Measurements from ENCODE around the gene ERI3. TPM values are rescaled to one million over a fixed set of nuclear protein-coding genes. Genes with fewer than 3 reads are reported as not detected.

The ERI3 gene
- total RNA-seq, 3 donors from 2014 or later: 35.8 to 49.2 (median 41.1) TPM

GRCh38 chr1:44348061-44348485 lies 7.0 kb downstream of the ERI3 start:
- no peak for TF ChIP-seq POLR2A (IDR thresholded peaks at IDR 0.05)
- no peak for TF ChIP-seq POLR2AphosphoS5 (IDR thresholded peaks at IDR 0.05)
- no peak for TF ChIP-seq CTCF (IDR thresholded peaks at IDR 0.05)
- H3K4me1 ChIP-seq: no peaks in the 10 kb centered on the region
- no peaks in the 10 kb centered on the region for H3K27me3 ChIP-seq
- intact Hi-C loops (cut with DNase I; ENCODE audit: low total_unique reads): no loop called here
- no peak for DNase-seq (ENCODE audit: low spot score in 2 of 2)
- no peaks in the 10 kb centered on the region for H3K9me3 ChIP-seq
- H3K27ac ChIP-seq: no peak overlapping the region
- no peak overlapping the region for H3K4me3 ChIP-seq
- H3K36me3 ChIP-seq: no peaks in the 10 kb centered on the region

- no peaks in the 10 kb centered on the region for H3K36me3 ChIP-seq
These were observed 7.8 kb downstream of the ERI3 start for GRCh38 chr1:44347280-44347679.

DNA sequence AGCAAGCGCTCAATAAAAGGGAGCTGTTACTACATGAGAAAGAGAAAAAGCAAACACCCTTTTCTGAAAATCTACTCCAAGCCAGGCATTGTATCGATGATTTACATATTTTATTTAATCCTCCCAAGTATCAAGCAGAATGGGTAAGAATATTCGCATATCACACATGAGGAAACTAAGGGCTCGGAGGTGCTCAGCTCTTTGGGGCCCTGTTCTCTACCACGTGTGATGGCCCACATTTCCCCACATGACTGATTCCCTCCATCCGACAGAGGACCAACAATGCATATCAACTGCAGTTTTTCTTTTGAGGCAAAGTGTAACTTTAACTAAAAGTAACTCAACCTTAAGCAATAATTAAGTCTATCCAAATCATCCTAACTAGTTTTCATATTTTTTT lies 8.2 kb downstream of the ERI3 start:
- H3K4me1 ChIP-seq: no peaks in the 10 kb centered on the region
- DNase-seq (ENCODE audit: low spot score in 2 of 2): no peak
- TF ChIP-seq POLR2A (IDR thresholded peaks at IDR 0.05) (no peak), POLR2AphosphoS5 (IDR thresholded peaks at IDR 0.05) (no peak), CTCF (IDR thresholded peaks at IDR 0.05) (no peak)
- H3K27me3 ChIP-seq: no peaks in the 10 kb centered on the region
- H3K9me3 ChIP-seq: no peaks in the 10 kb centered on the region
- intact Hi-C loops (cut with DNase I; ENCODE audit: low total_unique reads): no loop called here
- H3K27ac ChIP-seq: no peak overlapping the region
- H3K36me3 ChIP-seq: no peaks in the 10 kb centered on the region
- no peak overlapping the region for H3K4me3 ChIP-seq

More at GRCh38 chr1:44347280-44347679, 7.8 kb downstream of the ERI3 start:
- H3K9me3 ChIP-seq: no peaks in the 10 kb centered on the region
- no peak overlapping the region for H3K27ac ChIP-seq
- no peak for TF ChIP-seq POLR2AphosphoS5 (IDR thresholded peaks at IDR 0.05)
- no peak for TF ChIP-seq CTCF (IDR thresholded peaks at IDR 0.05)
- TF ChIP-seq POLR2A (IDR thresholded peaks at IDR 0.05): no peak
- H3K4me1 ChIP-seq: no peaks in the 10 kb centered on the region
- no peak overlapping the region for H3K4me3 ChIP-seq
- H3K27me3 ChIP-seq: no peaks in the 10 kb centered on the region
- intact Hi-C loops (cut with DNase I; ENCODE audit: low total_unique reads): no loop called here
- no peak for DNase-seq (ENCODE audit: low spot score in 2 of 2)

DNA sequence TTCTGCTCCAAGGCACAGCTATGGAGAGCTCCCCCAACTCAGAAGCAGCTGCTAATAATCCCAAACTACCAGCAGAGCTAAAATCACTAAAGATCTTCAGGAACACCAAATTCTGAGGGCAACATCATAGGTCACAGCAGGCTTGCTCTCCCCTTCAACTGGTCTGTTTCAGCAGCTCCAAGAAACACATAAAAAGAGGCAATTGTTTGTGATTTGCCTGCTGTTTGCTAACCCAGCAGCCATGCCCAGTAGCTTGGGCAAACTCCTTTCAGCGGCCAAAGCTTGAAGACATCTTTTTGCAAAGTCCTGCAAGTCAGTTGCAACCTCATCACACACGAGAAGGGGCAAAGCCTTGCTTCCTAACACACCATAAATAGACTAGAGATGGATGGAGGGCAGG lies 8.9 kb downstream of the ERI3 start:
- Histone ChIP-seq H3K9me3 (no peaks in the 10 kb centered on the region), H3K36me3 (no peaks in the 10 kb centered on the region), H3K27me3 (no peaks in the 10 kb centered on the region), H3K4me3 (no peak overlapping the region), H3K4me1 (no peaks in the 10 kb centered on the region), H3K27ac (no peak overlapping the region)
- DNase-seq (ENCODE audit: low spot score in 2 of 2): no peak
- no peak for TF ChIP-seq CTCF (IDR thresholded peaks at IDR 0.05)
- TF ChIP-seq POLR2AphosphoS5 (IDR thresholded peaks at IDR 0.05): no peak
- TF ChIP-seq POLR2A (IDR thresholded peaks at IDR 0.05): no peak
- intact Hi-C loops (cut with DNase I; ENCODE audit: low total_unique reads): no loop called here

GRCh38 chr1:44345187-44345775 lies 9.8 kb downstream of the ERI3 start:
- H3K4me1 ChIP-seq: no peaks in the 10 kb centered on the region
- no peak for DNase-seq (ENCODE audit: low spot score in 2 of 2)
- intact Hi-C loops (cut with DNase I; ENCODE audit: low total_unique reads): no loop called here
- no peak overlapping the region for H3K4me3 ChIP-seq
- H3K27ac ChIP-seq: no peak overlapping the region
- no peaks in the 10 kb centered on the region for H3K27me3 ChIP-seq
- no peaks in the 10 kb centered on the region for H3K9me3 ChIP-seq
- H3K36me3 ChIP-seq: no peaks in the 10 kb centered on the region
- TF ChIP-seq POLR2A (IDR thresholded peaks at IDR 0.05) (no peak), CTCF (IDR thresholded peaks at IDR 0.05) (no peak), POLR2AphosphoS5 (IDR thresholded peaks at IDR 0.05) (no peak)
